ENCODE results near the gene APOBEC3F. TPM values are rescaled to one million over a fixed set of nuclear protein-coding genes. Genes with fewer than 3 reads are reported as not detected.
"Not testable (repeated sequence)": the region's sequence is repeated elsewhere in the genome, so short reads cannot be mapped to it uniquely, and the experiment has no call there.

Gene APOBEC3F
- total RNA-seq, 2 experiments from 2014 or later: 20.7 to 25.0 TPM

GRCh38 chr22:39055658-39056057, 15.0 kb downstream of the APOBEC3F start:
- Mint-ChIP-seq H3K36me3 (ENCODE audit: low read depth) (no peaks in the 10 kb centered on the region), H3K27ac (no peak overlapping the region), H3K27me3 (no peaks in the 10 kb centered on the region), H3K4me3 (no peak overlapping the region), H3K4me1 (ENCODE audit: low read depth) (no peaks in the 10 kb centered on the region), H3K9me3 (no peaks in the 10 kb centered on the region)
- ATAC-seq: no peak
- ChIA-PET CTCF (no interaction called here), POLR2A (no interaction called here)
- intact Hi-C loops (cut with micrococcal nuclease): no loop called here
- TF ChIP-seq CTCF (IDR thresholded peaks at IDR 0.05): no peak
- no peak for DNase-seq

GRCh38 chr22:39061290-39061689, 20.6 kb downstream of the APOBEC3F start:
- CTCF ChIA-PET; H3K9me3 Mint-ChIP-seq; H3K27me3 Mint-ChIP-seq; DNase-seq; H3K4me3 Mint-ChIP-seq; ATAC-seq; POLR2A ChIA-PET; H3K4me1 Mint-ChIP-seq (ENCODE audit: low read depth); H3K36me3 Mint-ChIP-seq (ENCODE audit: low read depth); intact Hi-C loops (cut with micrococcal nuclease); H3K27ac Mint-ChIP-seq: not testable (repeated sequence)

GRCh38 chr22:39061951-39062350, 21.3 kb downstream of the APOBEC3F start:
- H3K9me3 Mint-ChIP-seq; DNase-seq; H3K27ac Mint-ChIP-seq; H3K36me3 Mint-ChIP-seq (ENCODE audit: low read depth); ATAC-seq; H3K4me3 Mint-ChIP-seq; POLR2A ChIA-PET; CTCF ChIA-PET; intact Hi-C loops (cut with micrococcal nuclease); H3K27me3 Mint-ChIP-seq; H3K4me1 Mint-ChIP-seq (ENCODE audit: low read depth): not testable (repeated sequence)

- CTCF ChIA-PET; ATAC-seq; H3K27ac Mint-ChIP-seq; H3K9me3 Mint-ChIP-seq; H3K36me3 Mint-ChIP-seq (ENCODE audit: low read depth); H3K27me3 Mint-ChIP-seq; H3K4me3 Mint-ChIP-seq; H3K4me1 Mint-ChIP-seq (ENCODE audit: low read depth); intact Hi-C loops (cut with micrococcal nuclease); POLR2A ChIA-PET; DNase-seq: not testable (repeated sequence)
These were observed 23.2 kb downstream of the APOBEC3F start for GRCh38 chr22:39063904-39064303.

- H3K9me3 Mint-ChIP-seq; H3K27me3 Mint-ChIP-seq; H3K27ac Mint-ChIP-seq; H3K4me1 Mint-ChIP-seq (ENCODE audit: low read depth); intact Hi-C loops (cut with micrococcal nuclease); DNase-seq; H3K4me3 Mint-ChIP-seq; CTCF ChIA-PET; H3K36me3 Mint-ChIP-seq (ENCODE audit: low read depth): not testable (repeated sequence)
- POLR2A ChIA-PET: interaction anchor here (0.8 to 1.5 kb wide), 3 partner anchors 10 to 20 kb away, joined by 3 to 5 read pairs (median 4); partner anchors contain the start of gene APOBEC3G
- ATAC-seq: peak; percentile 28
These were observed 26.0 kb downstream of the APOBEC3F start for GRCh38 chr22:39066442-39067276.

GRCh38 chr22:39068033-39068785, 27.5 kb downstream of the APOBEC3F start:
- POLR2A ChIA-PET: interaction anchor here (0.6 to 1.5 kb wide), 4 partner anchors 9 to 20 kb away, joined by 3 to 4 read pairs (median 4); no protein-coding TSS in a partner anchor

More at GRCh38 chr22:39068033-39068785, 27.5 kb downstream of the APOBEC3F start:
- no peak overlapping the region for H3K27ac Mint-ChIP-seq
- H3K36me3 Mint-ChIP-seq (ENCODE audit: low read depth): no peaks in the 10 kb centered on the region
- H3K9me3 Mint-ChIP-seq: peaks cover 1% of the 10 kb centered on the region
- CTCF ChIA-PET: no interaction called here
- DNase-seq (no peak), ATAC-seq (no peak)
- H3K27me3 Mint-ChIP-seq: no peaks in the 10 kb centered on the region
- TF ChIP-seq CTCF (IDR thresholded peaks at IDR 0.05): no peak
- intact Hi-C loops (cut with micrococcal nuclease): no loop called here
- H3K4me1 Mint-ChIP-seq (ENCODE audit: low read depth): peaks cover 13% of the 10 kb centered on the region
- no peak overlapping the region for H3K4me3 Mint-ChIP-seq

All from activated CD8-positive, alpha-beta T cell treated with anti-CD3 and anti-CD28 coated beads for 36 hours (primary cell).